Activated B cell treated with CpG ODN at 0.5 μM for 24 hours (primary cell): Measurements from ENCODE around the gene MYO1F. TPM values are rescaled to one million over a fixed set of nuclear protein-coding genes. Genes with fewer than 3 reads are reported as not detected.

Experiments used
- ATAC-seq: fragments of 200-7000 bp; cut with Tn5 transposase; one replicate; pipeline ENCODE4 v1.10.0; 2021; ENCODE audit warnings: low read depth, mild to moderate bottlenecking, moderate library complexity
- CTCF ChIA-PET: fragments of 350-600 bp; sonication (Branson Sonifier 250); formaldehyde crosslinking; loops from one replicate; lab custom pipeline; 2021; ENCODE audit warnings: antibody characterized with exemption; lab: Charles Lee
- POLR2A ChIA-PET: fragments of 350-600 bp; sonication (Branson Sonifier 250); formaldehyde crosslinking; loops from one replicate; lab custom pipeline; 2021; ENCODE audit warnings: antibody characterized with exemption; lab: Charles Lee
- DNase-seq: peaks from one replicate; pipeline ENCODE4 v3.0.0; 2022
- H3K27ac Mint-ChIP-seq: one replicate; pipeline ENCODE4 v1.8.0; 2020; ENCODE audit warnings: mixed read lengths
- H3K27me3 Mint-ChIP-seq: one replicate; pipeline ENCODE4 v1.8.0; 2021; ENCODE audit warnings: mixed read lengths
- H3K36me3 Mint-ChIP-seq: one replicate; pipeline ENCODE4 v1.8.0; 2021; ENCODE audit warnings: low read depth, mixed read lengths
- H3K4me1 Mint-ChIP-seq: one replicate; pipeline ENCODE4 v1.8.0; 2021; ENCODE audit warnings: mixed read lengths
- H3K4me3 Mint-ChIP-seq: one replicate; pipeline ENCODE4 v1.8.0; 2020; ENCODE audit warnings: mild to moderate bottlenecking, mixed read lengths
- H3K9me3 Mint-ChIP-seq: one replicate; pipeline ENCODE4 v1.8.0; 2020; ENCODE audit warnings: mixed read lengths
- CTCF ChIP-seq: fragments of 200-600 bp; IDR thresholded peaks from one replicate; pipeline ENCODE4 v1.8.0; 2022; ENCODE audit warnings: antibody characterized with exemption, mild to moderate bottlenecking
- intact Hi-C: fragments of 100-400 bp; cut with micrococcal nuclease; formaldehyde crosslinking; loops from one replicate; pipeline ENCODE4 v1.15.1; 2024
- total RNA-seq: library from RNA; stranded (reverse); gene quantifications from 2 replicates; pipeline ENCODE4 v1.2.3, GENCODE V29; 2022

MYO1F gene
- total RNA-seq, 1 donor from 2014 or later, result 63.8 TPM

GRCh38 chr19:8510589-8511115, 66.6 kb downstream of the MYO1F start:
- POLR2A ChIA-PET, result no interaction called here
- peaks cover 12% of the 10 kb centered on the region for H3K36me3 Mint-ChIP-seq
- DNase-seq, result no peak
- no peaks in the 10 kb centered on the region for H3K27me3 Mint-ChIP-seq
- no peak for ATAC-seq
- CTCF ChIA-PET, result no interaction called here
- no peak overlapping the region for H3K4me3 Mint-ChIP-seq
- intact Hi-C loops, result loop anchor here (5.0 kb wide), 3 partner anchors 38 to 1307 kb away; partner anchors contain the start of genes FBXL12 and KANK3
- TF ChIP-seq CTCF, result no peak
- H3K9me3 Mint-ChIP-seq, result no peaks in the 10 kb centered on the region
- no peak overlapping the region for H3K27ac Mint-ChIP-seq
- H3K4me1 Mint-ChIP-seq, result peaks cover 22% of the 10 kb centered on the region

GRCh38 chr19:8506402-8506957, 70.8 kb downstream of the MYO1F start:
- intact Hi-C loops, result loop anchor here (1.0 kb wide), 2 partner anchors 93 to 152 kb away; partner anchors contain the start of gene MARCHF2

GRCh38 chr19:8505680-8506401, 71.4 kb downstream of the MYO1F start:
- Mint-ChIP-seq H3K4me1 (peaks cover 11% of the 10 kb centered on the region), H3K27ac (no peak overlapping the region), H3K4me3 (peak overlapping the region; percentile 91), H3K27me3 (peaks cover 2% of the 10 kb centered on the region), H3K9me3 (no peaks in the 10 kb centered on the region), H3K36me3 (peaks cover 5% of the 10 kb centered on the region)
- no peak for TF ChIP-seq CTCF
- ATAC-seq (peak; percentile 72), DNase-seq (peak; percentile 78)
- intact Hi-C loops, result loop anchor here (1.0 kb wide), 2 partner anchors 93 to 152 kb away; partner anchors contain the start of gene MARCHF2
- CTCF ChIA-PET, result interaction anchor here (0.7 to 3.5 kb wide), 12 partner anchors 8 to 152 kb away, joined by 3 to 16 read pairs (median 5); partner anchors contain the start of genes MARCHF2, MYO1F and ZNF414
- POLR2A ChIA-PET, result interaction anchor here (0.6 to 1.5 kb wide), 8 partner anchors 8 to 239 kb away, joined by 3 to 12 read pairs (median 4); partner anchors contain the start of genes HNRNPM, MARCHF2, MYO1F and NDUFA7

More at GRCh38 chr19:8506402-8506957, 70.8 kb downstream of the MYO1F start:
- Mint-ChIP-seq H3K27ac (peak overlapping the region; percentile 50), H3K4me1 (peaks cover 11% of the 10 kb centered on the region), H3K4me3 (peak overlapping the region; percentile 91), H3K27me3 (peaks cover 2% of the 10 kb centered on the region), H3K36me3 (peaks cover 5% of the 10 kb centered on the region), H3K9me3 (no peaks in the 10 kb centered on the region)
- no peak for DNase-seq
- ChIA-PET POLR2A (interaction anchor here (1.2 to 1.5 kb wide), 5 partner anchors 8 to 186 kb away, joined by 3 to 14 read pairs (median 6); partner anchors contain the start of genes HNRNPM, MARCHF2, NDUFA7 and RPS28), CTCF (interaction anchor here (0.7 to 3.5 kb wide), 10 partner anchors 7 to 152 kb away, joined by 3 to 16 read pairs (median 6); partner anchors contain the start of genes MARCHF2, MYO1F and ZNF414)
- ATAC-seq, result no peak
- no peak for TF ChIP-seq CTCF

GRCh38 chr19:8504919-8505318, 72.3 kb downstream of the MYO1F start:
- ChIA-PET CTCF (interaction anchor here (1.1 to 3.5 kb wide), 8 partner anchors 9 to 151 kb away, joined by 4 to 16 read pairs (median 6); partner anchors contain the start of genes MARCHF2 and ZNF414), POLR2A (interaction anchor here (1.2 to 1.4 kb wide), 2 partner anchors 60 to 184 kb away, joined by 4 to 9 read pairs; partner anchors contain the start of genes HNRNPM, NDUFA7 and RPS28)
- H3K9me3 Mint-ChIP-seq, result no peaks in the 10 kb centered on the region
- ATAC-seq (no peak), DNase-seq (no peak)
- no peak for TF ChIP-seq CTCF
- H3K4me3 Mint-ChIP-seq, result peak overlapping the region; percentile 47
- H3K27ac Mint-ChIP-seq, result no peak overlapping the region
- peaks cover 5% of the 10 kb centered on the region for H3K36me3 Mint-ChIP-seq
- H3K4me1 Mint-ChIP-seq, result peaks cover 11% of the 10 kb centered on the region
- intact Hi-C loops, result no loop called here
- peaks cover 2% of the 10 kb centered on the region for H3K27me3 Mint-ChIP-seq
